HepG2 (cell line): Measurements from ENCODE around the gene KIF15. TPM values are rescaled to one million over a fixed set of nuclear protein-coding genes. Genes with fewer than 3 reads are reported as not detected.
A peak's percentile ranks its signal among the peaks of the same experiment; 100 is the strongest.

Experiments used
- EZH2 ChIP-seq: conservative IDR thresholded peaks from 2 replicates; pipeline ENCODE4 v1.6.1; 2012; ENCODE audit warnings: mild to moderate bottlenecking, low read depth, low read length, moderate library complexity
- IKZF1 ChIP-seq: fragments of 450-650 bp; IDR thresholded peaks from 2 replicates; pipeline ENCODE4 v1.7.1; 2016
- KLF15 ChIP-seq: sonication (generic); formaldehyde crosslinking; IDR thresholded peaks from 2 replicates; pipeline ENCODE4 v1.8.1; 2023; ENCODE audit warnings: borderline replicate concordance, mild to moderate bottlenecking, inconsistent platforms, missing genetic modification reagents, mixed read lengths
- KLF16 ChIP-seq, 2 experiments: sonication (generic) in 1 of 2; formaldehyde crosslinking in 1 of 2; IDR thresholded peaks; 2 replicates each; pipeline versions ENCODE4 v1.6.1 to v1.8.0; 2016 to 2023; ENCODE audit warnings: missing genetic modification reagents in 2 of 2, missing compliant biosample characterization in 1 of 2
- MEIS2 ChIP-seq: sonication (generic); formaldehyde crosslinking; IDR thresholded peaks from 2 replicates; pipeline ENCODE4 v1.9.0; 2021; ENCODE audit warnings: mild to moderate bottlenecking, missing genetic modification reagents
- PCBP2 ChIP-seq: fragments of 200-400 bp; formaldehyde crosslinking; optimal IDR thresholded peaks from 2 replicates; pipeline ENCODE3; 2018; ENCODE audit warnings: low read length, low read depth; ENCODE audit not compliant: poor library complexity, severe bottlenecking
- SALL2 ChIP-seq: sonication (generic); formaldehyde crosslinking; IDR thresholded peaks from 2 replicates; pipeline ENCODE4 v1.8.1; 2023; ENCODE audit warnings: mild to moderate bottlenecking, missing genetic modification reagents, inconsistent platforms
- ZNF44 ChIP-seq: sonication (generic); formaldehyde crosslinking; IDR thresholded peaks from 2 replicates; pipeline ENCODE4 v1.5.1; 2020; ENCODE audit warnings: mild to moderate bottlenecking, missing genetic modification reagents
- ZNF558 ChIP-seq: sonication (generic); formaldehyde crosslinking; IDR thresholded peaks from 2 replicates; pipeline ENCODE4 v1.9.0; 2022; ENCODE audit warnings: mild to moderate bottlenecking, missing genetic modification reagents, borderline replicate concordance
- ZNF619 ChIP-seq: sonication (generic); formaldehyde crosslinking; IDR thresholded peaks from 2 replicates; pipeline ENCODE4 v1.4.0; 2020; ENCODE audit warnings: mild to moderate bottlenecking, missing genetic modification reagents
- ZNF775 ChIP-seq: sonication (generic); formaldehyde crosslinking; IDR thresholded peaks from 2 replicates; pipeline ENCODE4 v1.4.0; 2020; ENCODE audit warnings: missing genetic modification reagents, mild to moderate bottlenecking, moderate library complexity, borderline replicate concordance
- ZNF782 ChIP-seq: sonication (generic); formaldehyde crosslinking; IDR thresholded peaks from 2 replicates; pipeline ENCODE4 v1.4.0; 2020; ENCODE audit warnings: missing genetic modification reagents, mild to moderate bottlenecking, borderline replicate concordance
- ZNF878 ChIP-seq: sonication (generic); formaldehyde crosslinking; IDR thresholded peaks from 2 replicates; pipeline ENCODE4 v1.8.1; 2023; ENCODE audit warnings: mild to moderate bottlenecking, missing genetic modification reagents, moderate library complexity
- polyA plus RNA-seq, 8 experiments: library from polyadenylated mRNA; depleted of rRNA in 3 of 8; stranded (reverse) in 7 of 8; unstranded in 1 of 8; fragments of >200 nt; fragmentation: Illumina TruSeq in 4 of 8; extraction: Trizol in 4 of 8; gene quantifications; 2 replicates each; pipeline versions ENCODE4 v1.2.1 to v1.2.3, GENCODE V29; 2011 to 2016; ENCODE audit warnings: low read depth in 4 of 8, missing spikeins in 1 of 8, mixed read lengths in 1 of 8; ENCODE audit not compliant: insufficient read depth in 1 of 8
- total RNA-seq, 5 experiments: library from RNA; depleted of rRNA; stranded (reverse); fragments of >200 nt; fragmentation: Illumina TruSeq; extraction: Trizol; gene quantifications; 2 replicates each; pipeline ENCODE4 v1.2.3, GENCODE V29; 2016; ENCODE audit warnings: low read depth in 1 of 5
- TF ChIP-seq, protein P1 (sequence below): IDR thresholded peaks from 2 replicates; pipeline ENCODE4 v1.6.1; 2012; ENCODE audit warnings: low read depth, low read length, improper control_type of control experiment
- TF ChIP-seq, protein P2 (sequence below): IDR thresholded peaks from 2 replicates; pipeline ENCODE4 v1.6.1; 2016; ENCODE audit warnings: low read depth, borderline replicate concordance
- TF ChIP-seq, protein P3 (sequence below): sonication (generic); formaldehyde crosslinking; IDR thresholded peaks from 2 replicates; pipeline ENCODE4 v1.5.1; 2020; ENCODE audit warnings: missing genetic modification reagents, mild to moderate bottlenecking, borderline replicate concordance
- TF ChIP-seq, protein P4 (sequence below): sonication (generic); formaldehyde crosslinking; IDR thresholded peaks from 2 replicates; pipeline ENCODE4 v1.4.0; 2020; ENCODE audit warnings: missing genetic modification reagents
- TF ChIP-seq, protein P5 (sequence below): sonication (generic); formaldehyde crosslinking; IDR thresholded peaks from 2 replicates; pipeline ENCODE4 v1.8.0; 2022; ENCODE audit warnings: mild to moderate bottlenecking, missing genetic modification reagents, borderline replicate concordance
- TF ChIP-seq, protein P6 (sequence below): sonication (generic); formaldehyde crosslinking; IDR thresholded peaks from 2 replicates; pipeline ENCODE4 v1.4.0; 2020; ENCODE audit warnings: missing genetic modification reagents

Gene KIF15
- total and polyA plus RNA-seq, 2 of the 13 experiments (the other 11 are each of a cell fraction or from before 2014, with no cell fraction given) = 4.8 to 33.8 TPM

DNA sequence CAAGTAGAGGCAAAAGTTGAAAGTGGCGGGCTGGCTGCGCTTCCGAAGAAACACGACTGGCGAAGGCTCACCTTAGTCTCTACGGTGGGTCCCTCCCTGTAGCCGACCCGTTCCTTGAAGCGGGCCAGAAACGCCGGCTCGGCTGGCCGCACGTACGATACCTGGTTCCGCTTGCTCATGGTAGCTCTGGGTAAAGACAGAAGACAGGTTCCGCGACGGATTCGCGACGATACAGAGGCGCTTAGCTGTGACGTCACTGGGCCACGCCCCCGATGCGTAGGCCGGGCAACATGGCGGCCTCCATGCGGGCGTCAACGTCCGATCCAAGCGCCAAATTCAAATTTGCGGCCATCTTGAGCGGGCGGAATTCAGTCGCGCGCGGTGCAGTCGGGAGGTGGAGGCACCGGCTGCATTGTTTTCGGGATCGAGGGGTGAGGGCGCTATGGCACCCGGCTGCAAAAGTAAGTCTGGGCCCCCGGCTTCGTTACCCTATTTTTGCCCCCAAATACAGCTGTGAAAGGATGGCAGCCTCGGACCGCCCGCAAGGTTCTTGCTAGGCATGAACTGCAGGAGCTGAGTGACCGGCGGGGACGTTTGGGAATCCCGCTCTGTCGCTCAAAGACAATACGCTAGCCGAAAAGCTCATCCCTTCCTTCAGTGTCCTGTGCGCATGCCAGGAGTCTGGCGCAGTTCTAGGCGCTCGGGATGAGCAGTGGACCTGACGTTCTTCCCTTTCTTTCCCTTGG is at the start of gene KIF15, which contains the start of gene KIAA1143 (continued):
- TF ChIP-seq KLF16 (CRISPR knock-in tag; IDR thresholded peaks at IDR 0.05) (peak in 1 of 2 experiments; percentile 98; a peak in 2 of 4 replicates), ZNF775 (CRISPR knock-in tag) (peak; percentile 52; the same call in 1 of the 2 replicates), ZNF44 (CRISPR knock-in tag) (no peak), IKZF1 (no peak), PCBP2 (no peak), MEIS2 (CRISPR knock-in tag) (0 out of 2 replicates have a peak, but pooled peaks have one; percentile 75), EZH2 (no peak), KLF15 (no peak), ZNF619 (CRISPR knock-in tag) (no peak; the same call in 1 of the 2 replicates), ZNF878 (peak; percentile 98), ZNF558 (CRISPR knock-in tag) (peak; percentile 86; the same call in 1 of the 2 replicates), SALL2 (CRISPR knock-in tag) (peak; percentile 75; the same call in 1 of the 2 replicates), ZNF782 (CRISPR knock-in tag) (peak; percentile 27; the same call in 1 of the 2 replicates)
- TF ChIP-seq, protein P1, sequence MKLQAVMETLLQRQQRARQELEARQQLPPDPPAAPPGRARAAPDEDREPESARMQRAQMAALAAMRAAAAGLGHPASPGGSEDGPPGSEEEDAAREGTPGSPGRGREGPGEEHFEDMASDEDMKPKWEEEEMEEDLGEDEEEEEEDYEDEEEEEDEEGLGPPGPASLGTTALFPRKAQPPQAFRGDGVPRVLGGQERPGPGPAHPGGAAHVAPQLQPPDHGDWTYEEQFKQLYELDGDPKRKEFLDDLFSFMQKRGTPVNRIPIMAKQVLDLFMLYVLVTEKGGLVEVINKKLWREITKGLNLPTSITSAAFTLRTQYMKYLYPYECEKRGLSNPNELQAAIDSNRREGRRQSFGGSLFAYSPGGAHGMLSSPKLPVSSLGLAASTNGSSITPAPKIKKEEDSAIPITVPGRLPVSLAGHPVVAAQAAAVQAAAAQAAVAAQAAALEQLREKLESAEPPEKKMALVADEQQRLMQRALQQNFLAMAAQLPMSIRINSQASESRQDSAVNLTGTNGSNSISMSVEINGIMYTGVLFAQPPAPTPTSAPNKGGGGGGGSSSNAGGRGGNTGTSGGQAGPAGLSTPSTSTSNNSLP = no peak; the same call in 1 of the 2 replicates
- TF ChIP-seq, protein P2, sequence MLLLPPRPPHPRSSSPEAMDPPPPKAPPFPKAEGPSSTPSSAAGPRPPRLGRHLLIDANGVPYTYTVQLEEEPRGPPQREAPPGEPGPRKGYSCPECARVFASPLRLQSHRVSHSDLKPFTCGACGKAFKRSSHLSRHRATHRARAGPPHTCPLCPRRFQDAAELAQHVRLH (CRISPR knock-in tag) = peak; percentile 77; the same call in 1 of the 2 replicates
- TF ChIP-seq, protein P3, sequence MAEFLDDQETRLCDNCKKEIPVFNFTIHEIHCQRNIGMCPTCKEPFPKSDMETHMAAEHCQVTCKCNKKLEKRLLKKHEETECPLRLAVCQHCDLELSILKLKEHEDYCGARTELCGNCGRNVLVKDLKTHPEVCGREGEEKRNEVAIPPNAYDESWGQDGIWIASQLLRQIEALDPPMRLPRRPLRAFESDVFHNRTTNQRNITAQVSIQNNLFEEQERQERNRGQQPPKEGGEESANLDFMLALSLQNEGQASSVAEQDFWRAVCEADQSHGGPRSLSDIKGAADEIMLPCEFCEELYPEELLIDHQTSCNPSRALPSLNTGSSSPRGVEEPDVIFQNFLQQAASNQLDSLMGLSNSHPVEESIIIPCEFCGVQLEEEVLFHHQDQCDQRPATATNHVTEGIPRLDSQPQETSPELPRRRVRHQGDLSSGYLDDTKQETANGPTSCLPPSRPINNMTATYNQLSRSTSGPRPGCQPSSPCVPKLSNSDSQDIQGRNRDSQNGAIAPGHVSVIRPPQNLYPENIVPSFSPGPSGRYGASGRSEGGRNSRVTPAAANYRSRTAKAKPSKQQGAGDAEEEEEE (CRISPR knock-in tag) = no peak
- TF ChIP-seq, protein P4, sequence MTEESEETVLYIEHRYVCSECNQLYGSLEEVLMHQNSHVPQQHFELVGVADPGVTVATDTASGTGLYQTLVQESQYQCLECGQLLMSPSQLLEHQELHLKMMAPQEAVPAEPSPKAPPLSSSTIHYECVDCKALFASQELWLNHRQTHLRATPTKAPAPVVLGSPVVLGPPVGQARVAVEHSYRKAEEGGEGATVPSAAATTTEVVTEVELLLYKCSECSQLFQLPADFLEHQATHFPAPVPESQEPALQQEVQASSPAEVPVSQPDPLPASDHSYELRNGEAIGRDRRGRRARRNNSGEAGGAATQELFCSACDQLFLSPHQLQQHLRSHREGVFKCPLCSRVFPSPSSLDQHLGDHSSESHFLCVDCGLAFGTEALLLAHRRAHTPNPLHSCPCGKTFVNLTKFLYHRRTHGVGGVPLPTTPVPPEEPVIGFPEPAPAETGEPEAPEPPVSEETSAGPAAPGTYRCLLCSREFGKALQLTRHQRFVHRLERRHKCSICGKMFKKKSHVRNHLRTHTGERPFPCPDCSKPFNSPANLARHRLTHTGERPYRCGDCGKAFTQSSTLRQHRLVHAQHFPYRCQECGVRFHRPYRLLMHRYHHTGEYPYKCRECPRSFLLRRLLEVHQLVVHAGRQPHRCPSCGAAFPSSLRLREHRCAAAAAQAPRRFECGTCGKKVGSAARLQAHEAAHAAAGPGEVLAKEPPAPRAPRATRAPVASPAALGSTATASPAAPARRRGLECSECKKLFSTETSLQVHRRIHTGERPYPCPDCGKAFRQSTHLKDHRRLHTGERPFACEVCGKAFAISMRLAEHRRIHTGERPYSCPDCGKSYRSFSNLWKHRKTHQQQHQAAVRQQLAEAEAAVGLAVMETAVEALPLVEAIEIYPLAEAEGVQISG (CRISPR knock-in tag) = peak; percentile 99
- TF ChIP-seq, protein P5, sequence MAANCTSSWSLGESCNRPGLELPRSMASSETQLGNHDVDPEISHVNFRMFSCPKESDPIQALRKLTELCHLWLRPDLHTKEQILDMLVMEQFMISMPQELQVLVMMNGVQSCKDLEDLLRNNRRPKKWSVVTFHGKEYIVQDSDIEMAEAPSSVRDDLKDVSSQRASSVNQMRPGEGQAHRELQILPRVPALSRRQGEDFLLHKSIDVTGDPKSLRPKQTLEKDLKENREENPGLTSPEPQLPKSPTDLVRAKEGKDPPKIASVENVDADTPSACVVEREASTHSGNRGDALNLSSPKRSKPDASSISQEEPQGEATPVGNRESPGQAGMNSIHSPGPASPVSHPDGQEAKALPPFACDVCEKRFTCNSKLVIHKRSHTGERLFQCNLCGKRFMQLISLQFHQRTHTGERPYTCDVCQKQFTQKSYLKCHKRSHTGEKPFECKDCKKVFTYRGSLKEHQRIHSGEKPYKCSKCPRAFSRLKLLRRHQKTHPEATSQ (CRISPR knock-in tag) = no peak
- TF ChIP-seq, protein P6, sequence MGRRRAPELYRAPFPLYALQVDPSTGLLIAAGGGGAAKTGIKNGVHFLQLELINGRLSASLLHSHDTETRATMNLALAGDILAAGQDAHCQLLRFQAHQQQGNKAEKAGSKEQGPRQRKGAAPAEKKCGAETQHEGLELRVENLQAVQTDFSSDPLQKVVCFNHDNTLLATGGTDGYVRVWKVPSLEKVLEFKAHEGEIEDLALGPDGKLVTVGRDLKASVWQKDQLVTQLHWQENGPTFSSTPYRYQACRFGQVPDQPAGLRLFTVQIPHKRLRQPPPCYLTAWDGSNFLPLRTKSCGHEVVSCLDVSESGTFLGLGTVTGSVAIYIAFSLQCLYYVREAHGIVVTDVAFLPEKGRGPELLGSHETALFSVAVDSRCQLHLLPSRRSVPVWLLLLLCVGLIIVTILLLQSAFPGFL (CRISPR knock-in tag) = no peak
